NCI-H187 treated with DMSO at 0.1 percent for 48 hours (cell line): ENCODE measurements around the gene RASL12.
"Not testable (repeated sequence)": the region's sequence is repeated elsewhere in the genome, so short reads cannot be mapped to it uniquely, and the experiment has no call there.

Experiments
- DNase-seq: peaks from one replicate; lab custom pipeline; 2025; lab: John Stamatoyannopoulos, UW

RASL12 gene

GRCh38 chr15:65075607-65076395, 8.0 kb upstream of the RASL12 start:
- not testable (repeated sequence) for DNase-seq

GRCh38 chr15:65074946-65075345, 7.2 kb upstream of the RASL12 start:
- DNase-seq = not testable (repeated sequence)

GRCh38 chr15:65072617-65073016, 4.8 kb upstream of the RASL12 start:
- no peak for DNase-seq

- DNase-seq = no peak
Measured at GRCh38 chr15:65072027-65072426, 4.2 kb upstream of the RASL12 start.

GRCh38 chr15:65071381-65071811, 3.6 kb upstream of the RASL12 start:
- DNase-seq = no peak

GRCh38 chr15:65069779-65070546, 2.2 kb upstream of the RASL12 start:
- no peak for DNase-seq

GRCh38 chr15:65069179-65069578, 1.4 kb upstream of the RASL12 start:
- no peak for DNase-seq

GRCh38 chr15:65068403-65068788, 605 bp upstream of the RASL12 start:
- DNase-seq = no peak

GRCh38 chr15:65067317-65067644, 510 bp downstream of the RASL12 start:
- DNase-seq = no peak

GRCh38 chr15:65066635-65067316, 1.0 kb downstream of the RASL12 start:
- DNase-seq = no peak

GRCh38 chr15:65066001-65066634, 1.7 kb downstream of the RASL12 start:
- DNase-seq = no peak

- no peak for DNase-seq
Measured at GRCh38 chr15:65062726-65063125, 5.1 kb downstream of the RASL12 start.

GRCh38 chr15:65062061-65062460, 5.7 kb downstream of the RASL12 start:
- DNase-seq = no peak

- DNase-seq = no peak
Measured at GRCh38 chr15:65060641-65061397, 7.0 kb downstream of the RASL12 start.

GRCh38 chr15:65059931-65060596, 7.7 kb downstream of the RASL12 start:
- no peak for DNase-seq

- DNase-seq = no peak
Measured at GRCh38 chr15:65059369-65059750, 8.4 kb downstream of the RASL12 start.

GRCh38 chr15:65058394-65059368, 9.1 kb downstream of the RASL12 start:
- no peak for DNase-seq

- no peak for DNase-seq
Measured at GRCh38 chr15:65057549-65057940, 10.2 kb downstream of the RASL12 start.

GRCh38 chr15:65056868-65057548, 10.8 kb downstream of the RASL12 start:
- DNase-seq = no peak
